ENCODE data around the gene NTRK3. TPM values are rescaled to one million over a fixed set of nuclear protein-coding genes. Genes with fewer than 3 reads are reported as not detected.

Gene NTRK3
- total and polyA plus RNA-seq, 2 donors (not counting 3 experiments of a cell fraction or from before 2014, with no cell fraction given): not detected

DNA sequence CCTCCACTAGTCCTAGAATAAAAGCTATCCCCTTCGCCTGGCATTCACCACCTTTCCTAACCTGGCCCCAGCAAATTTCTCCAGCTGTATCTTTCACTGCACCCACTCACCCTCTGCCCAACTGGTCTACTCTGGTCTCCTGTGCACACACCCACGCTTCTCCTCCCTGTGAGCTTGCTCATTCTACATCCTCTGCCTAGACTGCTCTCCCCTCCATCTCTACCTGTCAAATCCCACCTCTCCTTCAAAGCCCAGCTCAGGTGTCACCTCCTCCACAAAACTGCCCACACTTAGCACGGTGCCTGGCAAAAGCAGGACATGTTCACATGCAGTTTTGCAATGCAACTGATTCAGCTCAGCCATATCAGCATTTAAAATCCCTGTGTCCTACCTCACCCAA is 45.8 kb upstream of the NTRK3 start:
- FAIRE-seq: no peak

DNA sequence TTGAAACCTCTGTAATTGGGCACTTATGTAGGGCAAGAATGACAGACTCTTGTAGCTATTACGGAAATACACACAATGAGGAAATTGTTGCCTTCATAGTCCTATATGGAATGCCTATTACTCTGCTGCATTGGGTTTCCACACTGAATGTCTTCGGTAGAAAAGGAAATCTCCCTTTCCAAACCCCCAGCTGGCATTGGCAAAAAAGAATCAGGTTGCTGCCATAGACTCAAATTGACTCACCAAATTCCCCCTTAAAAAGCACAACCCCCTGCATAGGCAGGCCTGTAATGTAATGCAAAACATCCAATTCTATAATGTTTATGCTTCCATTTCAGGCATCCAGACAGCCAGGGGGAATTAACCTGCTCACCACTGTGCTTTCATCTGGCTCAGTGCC is 44.8 kb upstream of the NTRK3 start:
- intact Hi-C loops (cut with micrococcal nuclease): no loop called here
- POLR2A ChIA-PET: no interaction called here
- no TSS peak for BruUV-seq (replicated peaks)

More for the DNA sequence above, 45.8 kb upstream of the NTRK3 start:
- intact Hi-C loops (cut with micrococcal nuclease): no loop called here
- no peak for TF ChIP-seq POLR2A (IDR thresholded peaks at IDR 0.05; ENCODE audit: low read depth, low read length)
- no peak for TF ChIP-seq JUN (IDR thresholded peaks at IDR 0.05; ENCODE audit: borderline replicate concordance, insufficient read depth, insufficient read length, low read depth)
- TF ChIP-seq GATA2 (IDR thresholded peaks at IDR 0.05; ENCODE audit: insufficient read depth, insufficient read length, low read depth, low read length): no peak
- no peak for TF ChIP-seq POLR2AphosphoS5 (IDR thresholded peaks at IDR 0.05; ENCODE audit: insufficient read depth, low read depth, low read length)
- Histone ChIP-seq H3K9me3 (replicated peaks; ENCODE audit: control insufficient read depth, insufficient read depth, low read length) (no peaks in the 10 kb centered on the region), H4K20me1 (replicated peaks; ENCODE audit: control insufficient read depth, extremely low read depth, insufficient read depth, low read length) (no peaks in the 10 kb centered on the region), H2AFZ (ENCODE audit: low read depth, low read length) (no peak overlapping the region), H3K4me2 (ENCODE audit: insufficient read depth, low read length) (no peak overlapping the region), H3K36me3 (ENCODE audit: control insufficient read depth in 2 of 2, extremely low read depth in 1 of 2, insufficient read depth in 2 of 2, low read length in 2 of 2) (no peaks in the 10 kb centered on the region), H3K9me1 (replicated peaks; ENCODE audit: control insufficient read depth, extremely low read depth, insufficient read depth, low read length) (no peaks in the 10 kb centered on the region), H3K4me1 (ENCODE audit: control insufficient read depth, extremely low read depth, insufficient read depth, low read length) (no peaks in the 10 kb centered on the region), H3K27ac (ENCODE audit: insufficient read depth, low read depth, low read length) (no peak overlapping the region), H3K4me3 (replicated peaks in 1 of 3; ENCODE audit: insufficient read depth in 1 of 3, low read depth in 1 of 3, low read length in 3 of 3) (no peak overlapping the region), H3K9ac (replicated peaks; ENCODE audit: extremely low read depth, insufficient read depth, low read length) (no peak overlapping the region), H3K79me2 (ENCODE audit: control insufficient read depth, insufficient read depth, low read length) (no peaks in the 10 kb centered on the region), H3K27me3 (ENCODE audit: control insufficient read depth in 2 of 2, insufficient read depth in 2 of 2, low read length in 2 of 2) (no peaks in the 10 kb centered on the region)
- dilution Hi-C loops (cut with MboI; ENCODE audit: extremely low pct_ligation_motif_present, low sequenced_read_pairs): no loop called here
- no TSS peak for BruUV-seq (replicated peaks)
- ChIA-PET CTCF (interaction anchor here (0.6 kb wide), 1 partner anchor 701 kb away, joined by 3 read pairs; no protein-coding TSS in a partner anchor), POLR2A (no interaction called here)
- no peak for DNase-seq (ENCODE audit: low read depth, low spot score)

More for the DNA sequence above, 44.8 kb upstream of the NTRK3 start:
- no peak overlapping the region for H3K4me2 ChIP-seq (ENCODE audit: insufficient read depth, low read length)
- no peak overlapping the region for H2AFZ ChIP-seq (ENCODE audit: low read depth, low read length)
- TF ChIP-seq, protein P1, sequence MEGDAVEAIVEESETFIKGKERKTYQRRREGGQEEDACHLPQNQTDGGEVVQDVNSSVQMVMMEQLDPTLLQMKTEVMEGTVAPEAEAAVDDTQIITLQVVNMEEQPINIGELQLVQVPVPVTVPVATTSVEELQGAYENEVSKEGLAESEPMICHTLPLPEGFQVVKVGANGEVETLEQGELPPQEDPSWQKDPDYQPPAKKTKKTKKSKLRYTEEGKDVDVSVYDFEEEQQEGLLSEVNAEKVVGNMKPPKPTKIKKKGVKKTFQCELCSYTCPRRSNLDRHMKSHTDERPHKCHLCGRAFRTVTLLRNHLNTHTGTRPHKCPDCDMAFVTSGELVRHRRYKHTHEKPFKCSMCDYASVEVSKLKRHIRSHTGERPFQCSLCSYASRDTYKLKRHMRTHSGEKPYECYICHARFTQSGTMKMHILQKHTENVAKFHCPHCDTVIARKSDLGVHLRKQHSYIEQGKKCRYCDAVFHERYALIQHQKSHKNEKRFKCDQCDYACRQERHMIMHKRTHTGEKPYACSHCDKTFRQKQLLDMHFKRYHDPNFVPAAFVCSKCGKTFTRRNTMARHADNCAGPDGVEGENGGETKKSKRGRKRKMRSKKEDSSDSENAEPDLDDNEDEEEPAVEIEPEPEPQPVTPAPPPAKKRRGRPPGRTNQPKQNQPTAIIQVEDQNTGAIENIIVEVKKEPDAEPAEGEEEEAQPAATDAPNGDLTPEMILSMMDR (IDR thresholded peaks at IDR 0.05; ENCODE audit: extremely low read depth in 1 of 2, insufficient read depth in 1 of 2, low read depth in 1 of 2, low read length in 2 of 2): no peak
- no peak for TF ChIP-seq EZH2 (IDR thresholded peaks at IDR 0.05; ENCODE audit: borderline replicate concordance, low read depth, low read length, severe bottlenecking)
- TF ChIP-seq JUN (IDR thresholded peaks at IDR 0.05; ENCODE audit: borderline replicate concordance, insufficient read depth, insufficient read length, low read depth): no peak
- no peak for TF ChIP-seq FOS (IDR thresholded peaks at IDR 0.05; ENCODE audit: borderline replicate concordance, insufficient read depth, low read length)
- TF ChIP-seq POLR2A (IDR thresholded peaks at IDR 0.05; ENCODE audit: low read depth, low read length): no peak
- TF ChIP-seq GATA2 (IDR thresholded peaks at IDR 0.05; ENCODE audit: insufficient read depth, insufficient read length, low read depth, low read length): no peak
- TF ChIP-seq, protein P2, sequence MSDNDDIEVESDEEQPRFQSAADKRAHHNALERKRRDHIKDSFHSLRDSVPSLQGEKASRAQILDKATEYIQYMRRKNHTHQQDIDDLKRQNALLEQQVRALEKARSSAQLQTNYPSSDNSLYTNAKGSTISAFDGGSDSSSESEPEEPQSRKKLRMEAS (IDR thresholded peaks at IDR 0.05; ENCODE audit: insufficient read depth, insufficient read length): no peak
- TF ChIP-seq MYC (IDR thresholded peaks at IDR 0.05; ENCODE audit: low read depth, low read length): no peak
- no peak for TF ChIP-seq POLR2AphosphoS5 (IDR thresholded peaks at IDR 0.05; ENCODE audit: insufficient read depth, low read depth, low read length)
- no peaks in the 10 kb centered on the region for H3K36me3 ChIP-seq (ENCODE audit: control insufficient read depth in 2 of 2, extremely low read depth in 1 of 2, insufficient read depth in 2 of 2, low read length in 2 of 2)
- H3K79me2 ChIP-seq (ENCODE audit: control insufficient read depth, insufficient read depth, low read length): no peaks in the 10 kb centered on the region
- H3K4me3 ChIP-seq (replicated peaks in 1 of 3; ENCODE audit: insufficient read depth in 1 of 3, low read depth in 1 of 3, low read length in 3 of 3): no peak overlapping the region
- no peak overlapping the region for H3K9ac ChIP-seq (replicated peaks; ENCODE audit: extremely low read depth, insufficient read depth, low read length)
- no peaks in the 10 kb centered on the region for H3K27me3 ChIP-seq (ENCODE audit: control insufficient read depth in 2 of 2, insufficient read depth in 2 of 2, low read length in 2 of 2)
- no peak overlapping the region for H3K27ac ChIP-seq (ENCODE audit: insufficient read depth, low read depth, low read length)
- H3K9me3 ChIP-seq (replicated peaks; ENCODE audit: control insufficient read depth, insufficient read depth, low read length): no peaks in the 10 kb centered on the region
- dilution Hi-C loops (cut with MboI; ENCODE audit: extremely low pct_ligation_motif_present, low sequenced_read_pairs): no loop called here
- no peaks in the 10 kb centered on the region for H3K9me1 ChIP-seq (replicated peaks; ENCODE audit: control insufficient read depth, extremely low read depth, insufficient read depth, low read length)
- CTCF ChIA-PET: no interaction called here
- H4K20me1 ChIP-seq (replicated peaks; ENCODE audit: control insufficient read depth, extremely low read depth, insufficient read depth, low read length): no peaks in the 10 kb centered on the region
- DNase-seq (ENCODE audit: low read depth, low spot score) (no peak), FAIRE-seq (no peak)
- no peaks in the 10 kb centered on the region for H3K4me1 ChIP-seq (ENCODE audit: control insufficient read depth, extremely low read depth, insufficient read depth, low read length)

Data from endothelial cell of umbilical vein (primary cell).